K562 (cell line): Measurements from ENCODE around the gene SLFN14. TPM values are rescaled to one million over a fixed set of nuclear protein-coding genes. Genes with fewer than 3 reads are reported as not detected.

Source experiments
- ATAC-seq: fragments of 200-7000 bp; cut with Tn5 transposase; 3 replicates; pipeline ENCODE4 v1.9.1; 2020; ENCODE audit warnings: moderate library complexity
- BruUV-seq: library from RNA; stranded (reverse); fragments of 400-500 nt; replicated peaks from 2 replicates; lab custom pipeline; 2021; lab: Mats Ljungman, UMichigan
- CTCF ChIA-PET: fragments of 300-600 bp; formaldehyde crosslinking; extraction: SDS; loops from one replicate; lab custom pipeline; 2021; ENCODE audit warnings: low intra/inter-chr PET ratio; lab: Yijun Ruan, JAX
- POLR2A ChIA-PET: fragments of 300-600, 350-650 bp; sonication (Branson Sonifier 250); formaldehyde crosslinking; extraction: SDS; loops from one replicate; lab custom pipeline; 2021; ENCODE audit warnings: antibody characterized with exemption, inconsistent platforms; lab: Yijun Ruan, JAX
- DNase-seq, 4 experiments: peaks; one replicate each; pipeline versions ENCODE4 v3.0.0 to v3.0.0-alpha.2; 2011 to 2018; ENCODE audit warnings: low spot score in 3 of 4, mixed read lengths in 3 of 4; ENCODE audit errors: extremely low read depth in 1 of 4
- FAIRE-seq: peaks from 2 replicates; lab custom pipeline; 2011; peaks lifted over from hg19 to GRCh38; lab: Jason Lieb, UNC
- H2AFZ ChIP-seq: 2 replicates; pipeline ENCODE4 v1.6.0; 2011; ENCODE audit warnings: low read depth, low read length, control low read depth, inconsistent platforms
- H3K27ac ChIP-seq: fragments of 200-600 bp; 3 replicates; pipeline ENCODE4 v1.8.0; 2011; ENCODE audit warnings: low read depth, mild to moderate bottlenecking, control low read depth, inconsistent platforms, low read length, moderate library complexity, mixed read lengths; ENCODE audit errors: extremely low read depth
- H3K27me3 ChIP-seq, 2 experiments: fragments of 300-600 bp in 1 of 2; 2 replicates in 1 of 2; 3 replicates in 1 of 2; pipeline versions ENCODE4 v1.6.0 to v1.8.0; 2011; ENCODE audit warnings: inconsistent platforms in 2 of 2, low read length in 2 of 2, mild to moderate bottlenecking in 1 of 2, mixed read lengths in 1 of 2, moderate library complexity in 1 of 2; ENCODE audit not compliant: control insufficient read depth in 2 of 2, insufficient read depth in 2 of 2
- H3K36me3 ChIP-seq: fragments of 300-600 bp; 3 replicates; pipeline ENCODE4 v1.8.0; 2011; ENCODE audit warnings: mild to moderate bottlenecking, low read length, inconsistent platforms; ENCODE audit not compliant: control insufficient read depth, insufficient read depth
- H3K4me1 ChIP-seq, 2 experiments: fragments of 200-600 bp in 1 of 2; replicated peaks in 1 of 2; 2 replicates in 1 of 2; 3 replicates in 1 of 2; pipeline versions ENCODE4 v1.5.1 to v1.8.0; 2011; ENCODE audit warnings: inconsistent platforms in 2 of 2, low read length in 2 of 2, mild to moderate bottlenecking in 1 of 2, mixed read lengths in 1 of 2, moderate library complexity in 1 of 2; ENCODE audit not compliant: control insufficient read depth in 2 of 2, insufficient read depth in 2 of 2
- H3K4me2 ChIP-seq: 2 replicates; pipeline ENCODE4 v1.6.1; 2011; ENCODE audit warnings: low read length, control low read depth, inconsistent platforms, mixed read lengths; ENCODE audit not compliant: insufficient read depth
- H3K4me3 ChIP-seq: fragments of 200-600 bp; sonication (generic), shearing (Covaris generic); 2 replicates; pipeline ENCODE4 v1.5.1; 2016; ENCODE audit warnings: control low read depth, inconsistent platforms
- H3K79me2 ChIP-seq: fragments of 200-600 bp; 3 replicates; pipeline ENCODE4 v1.8.0; 2011; ENCODE audit warnings: low read length, inconsistent platforms; ENCODE audit not compliant: control insufficient read depth, insufficient read depth
- H3K9ac ChIP-seq, 2 experiments: 2 replicates each; pipeline versions ENCODE4 v1.6.0 to v1.6.1; 2011; ENCODE audit warnings: low read depth in 2 of 2, low read length in 2 of 2, control low read depth in 1 of 2, inconsistent platforms in 1 of 2, mild to moderate bottlenecking in 1 of 2, mixed read lengths in 1 of 2; ENCODE audit not compliant: insufficient read depth in 1 of 2
- H3K9me1 ChIP-seq: one replicate; pipeline ENCODE4 v1.6.0; 2011; ENCODE audit warnings: inconsistent platforms, mild to moderate bottlenecking, low read length, moderate library complexity; ENCODE audit not compliant: control insufficient read depth, insufficient read depth
- H3K9me3 ChIP-seq: replicated peaks from 2 replicates; pipeline ENCODE4 v1.5.1; 2011; ENCODE audit warnings: low read depth, low read length, inconsistent platforms; ENCODE audit not compliant: control insufficient read depth, insufficient read depth
- H4K20me1 ChIP-seq: replicated peaks from 2 replicates; pipeline ENCODE4 v1.6.1; 2011; ENCODE audit warnings: low read length, inconsistent platforms, mixed read lengths; ENCODE audit not compliant: control insufficient read depth, insufficient read depth
- C11orf30 ChIP-seq: fragments of 450-650 bp; IDR thresholded peaks from 2 replicates; pipeline ENCODE4 v1.6.1; 2016; ENCODE audit warnings: low read depth, mild to moderate bottlenecking
- CBFA2T2 ChIP-seq: fragments of 450-650 bp; conservative IDR thresholded peaks from 2 replicates; pipeline ENCODE4 v1.6.1; 2017; ENCODE audit warnings: mild to moderate bottlenecking
- CHD1 ChIP-seq: fragments of 200-600 bp; sonication (generic); IDR thresholded peaks from one replicate; pipeline ENCODE4 v1.6.1; 2012; ENCODE audit warnings: mild to moderate bottlenecking, moderate library complexity, low read length, inconsistent platforms
- DMBX1 ChIP-seq: fragments of 250-450 bp; sonication (Bioruptor Pico); IDR thresholded peaks from 2 replicates; pipeline ENCODE4 v1.8.0; 2022; ENCODE audit warnings: inconsistent platforms, mild to moderate bottlenecking, moderate library complexity, borderline replicate concordance
- DPF2 ChIP-seq: fragments of 450-650 bp; IDR thresholded peaks from 2 replicates; pipeline ENCODE4 v1.6.1; 2016
- GABPB1 ChIP-seq: sonication (generic); formaldehyde crosslinking; IDR thresholded peaks from 2 replicates; pipeline ENCODE4 v1.8.0; 2022; ENCODE audit warnings: mild to moderate bottlenecking, missing genetic modification reagents
- MAFG ChIP-seq: fragments of 450-650 bp; conservative IDR thresholded peaks from 2 replicates; pipeline ENCODE4 v1.6.1; 2016; ENCODE audit warnings: missing genetic modification characterization, missing compliant biosample characterization
- NCOA6 ChIP-seq: fragments of 450-650 bp; IDR thresholded peaks from 2 replicates; pipeline ENCODE4 v1.6.1; 2017; ENCODE audit warnings: mild to moderate bottlenecking
- NFE2 ChIP-seq: IDR thresholded peaks from 2 replicates; pipeline ENCODE4 v1.6.1; 2014; ENCODE audit warnings: antibody characterized with exemption, low read depth
- SRSF3 ChIP-seq: fragments of 200-400 bp; formaldehyde crosslinking; IDR thresholded peaks from 2 replicates; pipeline ENCODE4 v1.6.1; 2016; ENCODE audit warnings: mild to moderate bottlenecking, low read length, moderate library complexity; ENCODE audit not compliant: insufficient read depth
- TARDBP ChIP-seq: fragments of 450-650 bp; IDR thresholded peaks from 2 replicates; pipeline ENCODE4 v1.6.1; 2016
- TBP ChIP-seq: optimal IDR thresholded peaks from 2 replicates; pipeline ENCODE3; 2011; ENCODE audit warnings: low read depth, low read length, improper control_type of control experiment
- ZNF3 ChIP-seq: fragments of 250-450 bp; sonication (Bioruptor Pico); IDR thresholded peaks from 2 replicates; pipeline ENCODE4 v1.5.0; 2021; ENCODE audit warnings: mild to moderate bottlenecking, moderate library complexity
- ZNF316 ChIP-seq: fragments of 450-650 bp; IDR thresholded peaks from 2 replicates; pipeline ENCODE4 v1.6.1; 2016
- ZZZ3 ChIP-seq: fragments of 450-650 bp; IDR thresholded peaks from 2 replicates; pipeline ENCODE4 v1.6.1; 2016; ENCODE audit warnings: antibody characterized with exemption, mild to moderate bottlenecking, moderate library complexity
- WGBS: fragments of 100-300 bp; shearing (Covaris generic); methylation state at CpG from one replicate; pipeline ENCODE4 v1.1.6; 2016; ENCODE audit warnings: low coverage, mixed read lengths; ENCODE audit not compliant: insufficient coverage; ENCODE audit errors: missing lambda C conversion rate; 5-methylcytosine and 5-hydroxymethylcytosine counted together
- in situ Hi-C: fragments of 300-500 bp; cut with MboI; formaldehyde crosslinking; loops from 4 replicates; pipeline ENCODE4 v1.15.0; 2018; ENCODE audit warnings: inconsistent platforms, mixed read lengths
- intact Hi-C: fragments of 100-400 bp; cut with micrococcal nuclease; formaldehyde crosslinking; loops from 2 replicates; pipeline ENCODE4 v1.14.2; 2022
- polyA plus RNA-seq, 8 experiments: library from polyadenylated mRNA; depleted of rRNA in 4 of 8; stranded (reverse) in 5 of 8; unstranded in 3 of 8; fragments of >200 nt; fragmentation: Nextera tagmentation in 2 of 8; fragmentation: Illumina TruSeq in 1 of 8; extraction: Ambion mirVana in 2 of 8; extraction: Trizol in 1 of 8; gene quantifications; 2 replicates each; pipeline versions ENCODE4 v1.2.1 to v1.2.3, GENCODE V29; 2011 to 2014; ENCODE audit warnings: inconsistent platforms in 1 of 8, missing spikeins in 1 of 8
- total RNA-seq, 7 experiments: library from RNA; depleted of rRNA in 6 of 7; stranded (reverse); fragments of >200 nt in 6 of 7; fragmentation: Illumina TruSeq in 2 of 7; extraction: Trizol in 2 of 7; gene quantifications; 2 replicates each; pipeline versions ENCODE4 v1.2.1 to v1.2.3, GENCODE V29; 2011 to 2021; ENCODE audit warnings: low replicate concordance in 1 of 7
- TF ChIP-seq, protein P1 (sequence below), 2 experiments: fragments of 450-650 bp; IDR thresholded peaks; 2 replicates each; pipeline ENCODE4 v1.6.1; 2016
- TF ChIP-seq, protein P2 (sequence below): fragments of 250-450 bp; sonication (Bioruptor Pico); IDR thresholded peaks from 2 replicates; pipeline ENCODE4 v1.4.0; 2020; ENCODE audit warnings: mild to moderate bottlenecking
- TF ChIP-seq, protein P3 (sequence below): IDR thresholded peaks from 2 replicates; pipeline ENCODE4 v1.6.1; 2016; ENCODE audit warnings: missing genetic modification characterization, missing compliant biosample characterization

The SLFN14 gene
- total and polyA plus RNA-seq, 9 of the 15 experiments (the other 6 are each of a cell fraction or from before 2014, with no cell fraction given): 1.3 to 4.3 (median 3.1) TPM

DNA sequence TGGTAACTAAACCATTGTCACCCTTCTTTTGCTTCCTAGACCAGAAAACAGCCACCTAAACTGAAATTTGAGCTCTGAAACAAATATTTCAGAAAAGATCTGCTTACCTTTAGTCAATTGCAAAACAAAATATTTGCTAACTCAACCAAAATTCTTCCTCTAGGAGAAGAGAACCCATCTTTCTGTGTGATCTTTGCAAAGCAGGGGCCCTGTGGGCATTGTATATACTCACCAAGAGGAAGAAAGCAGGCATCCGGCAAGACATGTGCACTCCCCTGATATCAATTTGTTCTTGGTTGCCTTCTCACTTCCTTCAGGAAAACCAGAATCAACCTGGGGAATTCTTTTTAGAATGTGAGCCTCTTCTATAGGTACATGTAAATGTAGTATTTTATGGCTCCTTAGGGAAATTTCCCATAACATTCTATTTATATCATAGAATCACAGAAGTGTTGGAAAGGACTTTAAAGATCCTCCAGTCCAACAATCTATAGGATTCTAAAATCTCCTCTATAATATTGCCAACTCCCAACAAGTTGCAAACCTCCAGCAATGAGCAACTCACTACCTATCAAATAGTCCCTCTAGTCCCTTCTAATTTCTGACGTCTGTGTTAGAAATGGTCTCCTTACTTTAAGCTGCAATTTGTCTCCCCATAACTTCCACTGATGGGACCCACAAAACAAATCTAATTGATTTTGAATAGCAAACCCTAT, 966 bp downstream of the SLFN14 start (continued):
- TF ChIP-seq CBFA2T2 (0 out of 2 replicates have a peak, but pooled peaks have one; percentile 28), MAFG (tag) (peak; percentile 42; the same call in 1 of the 2 replicates)
- TF ChIP-seq, protein P1, sequence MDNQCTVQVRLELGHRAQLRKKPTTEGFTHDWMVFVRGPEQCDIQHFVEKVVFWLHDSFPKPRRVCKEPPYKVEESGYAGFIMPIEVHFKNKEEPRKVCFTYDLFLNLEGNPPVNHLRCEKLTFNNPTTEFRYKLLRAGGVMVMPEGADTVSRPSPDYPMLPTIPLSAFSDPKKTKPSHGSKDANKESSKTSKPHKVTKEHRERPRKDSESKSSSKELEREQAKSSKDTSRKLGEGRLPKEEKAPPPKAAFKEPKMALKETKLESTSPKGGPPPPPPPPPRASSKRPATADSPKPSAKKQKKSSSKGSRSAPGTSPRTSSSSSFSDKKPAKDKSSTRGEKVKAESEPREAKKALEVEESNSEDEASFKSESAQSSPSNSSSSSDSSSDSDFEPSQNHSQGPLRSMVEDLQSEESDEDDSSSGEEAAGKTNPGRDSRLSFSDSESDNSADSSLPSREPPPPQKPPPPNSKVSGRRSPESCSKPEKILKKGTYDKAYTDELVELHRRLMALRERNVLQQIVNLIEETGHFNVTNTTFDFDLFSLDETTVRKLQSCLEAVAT (IDR thresholded peaks at IDR 0.05): no peak

DNA sequence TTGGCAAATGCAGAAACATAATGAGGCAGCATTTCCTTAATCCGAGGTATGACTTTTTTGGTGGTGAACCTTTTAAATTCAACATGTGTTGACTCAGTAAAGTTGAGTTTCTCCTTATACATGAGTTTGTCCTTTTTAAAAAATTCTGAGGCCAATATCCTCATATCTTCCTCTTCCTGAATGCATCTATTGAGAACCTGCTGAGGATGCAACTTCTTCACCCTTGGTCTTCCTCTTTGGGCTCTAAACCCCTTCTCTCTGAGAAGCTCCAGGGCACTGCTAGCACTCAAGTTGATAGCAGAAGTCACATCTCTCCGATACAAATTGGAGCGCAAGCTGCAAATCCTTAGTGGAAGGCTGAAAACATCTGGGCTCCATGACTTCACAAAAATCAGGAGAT, 3.3 kb downstream of the SLFN14 start:
- intact Hi-C loops: loop anchor here (2.0 to 5.0 kb wide), 2 partner anchors 175 to 189 kb away; partner anchors contain the start of gene RASL10B
- in situ Hi-C loops: loop anchor here (5.0 kb wide), 1 partner anchor 190 kb away; no protein-coding TSS in a partner anchor
- BruUV-seq: no TSS peak
- no peak for TF ChIP-seq NCOA6
- no peak for TF ChIP-seq SRSF3
- no peak for TF ChIP-seq CHD1
- TF ChIP-seq DPF2: no peak
- TF ChIP-seq ZNF316: peak; percentile 69
- TF ChIP-seq C11orf30: peak; percentile 65
- TF ChIP-seq, protein P2, sequence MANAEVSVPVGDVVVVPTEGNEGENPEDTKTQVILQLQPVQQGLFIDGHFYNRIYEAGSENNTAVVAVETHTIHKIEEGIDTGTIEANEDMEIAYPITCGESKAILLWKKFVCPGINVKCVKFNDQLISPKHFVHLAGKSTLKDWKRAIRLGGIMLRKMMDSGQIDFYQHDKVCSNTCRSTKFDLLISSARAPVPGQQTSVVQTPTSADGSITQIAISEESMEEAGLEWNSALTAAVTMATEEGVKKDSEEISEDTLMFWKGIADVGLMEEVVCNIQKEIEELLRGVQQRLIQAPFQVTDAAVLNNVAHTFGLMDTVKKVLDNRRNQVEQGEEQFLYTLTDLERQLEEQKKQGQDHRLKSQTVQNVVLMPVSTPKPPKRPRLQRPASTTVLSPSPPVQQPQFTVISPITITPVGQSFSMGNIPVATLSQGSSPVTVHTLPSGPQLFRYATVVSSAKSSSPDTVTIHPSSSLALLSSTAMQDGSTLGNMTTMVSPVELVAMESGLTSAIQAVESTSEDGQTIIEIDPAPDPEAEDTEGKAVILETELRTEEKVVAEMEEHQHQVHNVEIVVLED: no peak
- TF ChIP-seq ZZZ3: no peak
- TF ChIP-seq MAFG (tag): peak; percentile 51
- TF ChIP-seq TBP: no peak
- TF ChIP-seq NFE2: peak; percentile 17; the same call in 1 of the 2 replicates
- TF ChIP-seq, protein P3, sequence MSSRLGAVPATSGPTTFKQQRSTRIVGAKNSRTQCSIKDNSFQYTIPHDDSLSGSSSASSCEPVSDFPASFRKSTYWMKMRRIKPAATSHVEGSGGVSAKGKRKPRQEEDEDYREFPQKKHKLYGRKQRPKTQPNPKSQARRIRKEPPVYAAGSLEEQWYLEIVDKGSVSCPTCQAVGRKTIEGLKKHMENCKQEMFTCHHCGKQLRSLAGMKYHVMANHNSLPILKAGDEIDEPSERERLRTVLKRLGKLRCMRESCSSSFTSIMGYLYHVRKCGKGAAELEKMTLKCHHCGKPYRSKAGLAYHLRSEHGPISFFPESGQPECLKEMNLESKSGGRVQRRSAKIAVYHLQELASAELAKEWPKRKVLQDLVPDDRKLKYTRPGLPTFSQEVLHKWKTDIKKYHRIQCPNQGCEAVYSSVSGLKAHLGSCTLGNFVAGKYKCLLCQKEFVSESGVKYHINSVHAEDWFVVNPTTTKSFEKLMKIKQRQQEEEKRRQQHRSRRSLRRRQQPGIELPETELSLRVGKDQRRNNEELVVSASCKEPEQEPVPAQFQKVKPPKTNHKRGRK (tag): no peak
- TF ChIP-seq DMBX1 (CRISPR knock-in tag): no peak
- no peak for TF ChIP-seq GABPB1
- TF ChIP-seq TARDBP: no peak
- TF ChIP-seq ZNF3: no peak

More for the DNA sequence above, 3.3 kb downstream of the SLFN14 start:
- Histone ChIP-seq H3K4me1 (peaks cover 5 to 27% of the 10 kb centered on the region in 2 experiments), H3K4me2 (peak overlapping the region; percentile 62), H3K4me3 (no peak overlapping the region), H3K27ac (no peak overlapping the region), H3K9ac (peak overlapping the region; percentile 4 to 30; a peak in 1 of 4 replicates), H3K9me3 (no peaks in the 10 kb centered on the region), H3K36me3 (no peaks in the 10 kb centered on the region; the same call in 1 of the 3 replicates), H3K9me1 (no peaks in the 10 kb centered on the region), H3K27me3 (no peaks in the 10 kb centered on the region), H2AFZ (no peak overlapping the region), H4K20me1 (no peaks in the 10 kb centered on the region), H3K79me2 (peaks cover 4% of the 10 kb centered on the region; the same call in 1 of the 3 replicates)
- FAIRE-seq (peak; percentile 70), ATAC-seq (no peak), DNase-seq (no peak)
- ChIA-PET POLR2A (interaction anchor here (0.8 to 1.1 kb wide), 2 partner anchors 34 to 46 kb away, joined by 3 to 5 read pairs; no protein-coding TSS in a partner anchor), CTCF (interaction anchor here (1.2 kb wide), 1 partner anchor 190 kb away, joined by 4 read pairs; no protein-coding TSS in a partner anchor)
- 51% methylated on average over 3 of the region's 3 CpGs for WGBS
